Measurements from ENCODE around the gene ASIC4.

Gene ASIC4

GRCh38 chr2:219516888-219517287 is 2.6 kb downstream of the ASIC4 start:
- Mint-ChIP-seq H3K4me1 (peaks cover 86% of the 10 kb centered on the region), H3K4me3 (no peak overlapping the region)
- no peak for TF ChIP-seq CTCF (IDR thresholded peaks at IDR 0.05)

GRCh38 chr2:219517954-219518778 is 3.9 kb downstream of the ASIC4 start:
- DNase-seq: no peak
- Mint-ChIP-seq H3K27me3 (ENCODE audit: low read depth, poor library complexity) (peaks cover 65% of the 10 kb centered on the region), H3K36me3 (ENCODE audit: low read depth) (no peaks in the 10 kb centered on the region), H3K4me1 (peaks cover 80% of the 10 kb centered on the region), H3K27ac (no peak overlapping the region), H3K9me3 (no peaks in the 10 kb centered on the region), H3K4me3 (peak overlapping the region; percentile 15)
- no peak for TF ChIP-seq CTCF (IDR thresholded peaks at IDR 0.05)

More at GRCh38 chr2:219516888-219517287, 2.6 kb downstream of the ASIC4 start:
- no peaks in the 10 kb centered on the region for H3K36me3 Mint-ChIP-seq (ENCODE audit: low read depth)
- H3K27ac Mint-ChIP-seq: no peak overlapping the region
- peaks cover 68% of the 10 kb centered on the region for H3K27me3 Mint-ChIP-seq (ENCODE audit: low read depth, poor library complexity)
- DNase-seq: no peak
- H3K9me3 Mint-ChIP-seq: no peaks in the 10 kb centered on the region

GRCh38 chr2:219519526-219519916 is 5.2 kb downstream of the ASIC4 start:
- TF ChIP-seq CTCF (IDR thresholded peaks at IDR 0.05): no peak
- H3K36me3 Mint-ChIP-seq (ENCODE audit: low read depth): no peaks in the 10 kb centered on the region
- no peaks in the 10 kb centered on the region for H3K9me3 Mint-ChIP-seq
- peaks cover 58% of the 10 kb centered on the region for H3K27me3 Mint-ChIP-seq (ENCODE audit: low read depth, poor library complexity)
- H3K4me3 Mint-ChIP-seq: no peak overlapping the region
- no peak for DNase-seq
- peaks cover 72% of the 10 kb centered on the region for H3K4me1 Mint-ChIP-seq
- H3K27ac Mint-ChIP-seq: no peak overlapping the region

GRCh38 chr2:219520079-219520478 is 5.8 kb downstream of the ASIC4 start:
- H3K4me1 Mint-ChIP-seq: peaks cover 75% of the 10 kb centered on the region
- H3K4me3 Mint-ChIP-seq: no peak overlapping the region
- no peak for DNase-seq
- H3K36me3 Mint-ChIP-seq (ENCODE audit: low read depth): no peaks in the 10 kb centered on the region
- H3K27me3 Mint-ChIP-seq (ENCODE audit: low read depth, poor library complexity): peaks cover 55% of the 10 kb centered on the region
- H3K9me3 Mint-ChIP-seq: no peaks in the 10 kb centered on the region
- no peak overlapping the region for H3K27ac Mint-ChIP-seq
- TF ChIP-seq CTCF (IDR thresholded peaks at IDR 0.05): no peak

GRCh38 chr2:219521066-219521880 is 7.0 kb downstream of the ASIC4 start:
- peaks cover 48% of the 10 kb centered on the region for H3K27me3 Mint-ChIP-seq (ENCODE audit: low read depth, poor library complexity)
- no peaks in the 10 kb centered on the region for H3K36me3 Mint-ChIP-seq (ENCODE audit: low read depth)
- H3K4me1 Mint-ChIP-seq: peaks cover 80% of the 10 kb centered on the region
- peak; percentile 63 for DNase-seq
- TF ChIP-seq CTCF (IDR thresholded peaks at IDR 0.05): peak; percentile 62
- H3K4me3 Mint-ChIP-seq: peak overlapping the region; percentile 70
- H3K27ac Mint-ChIP-seq: no peak overlapping the region
- no peaks in the 10 kb centered on the region for H3K9me3 Mint-ChIP-seq
